Karpas-422 (cell line): ENCODE measurements around the gene HTR6. TPM values are rescaled to one million over a fixed set of nuclear protein-coding genes. Genes with fewer than 3 reads are reported as not detected.

Experiments
- DNase-seq: peaks from one replicate; pipeline ENCODE4 v3.0.0-alpha.2; 2015
- H2AFZ ChIP-seq: fragments of 200-600 bp; sonication (generic); 2 replicates; pipeline ENCODE4 v1.6.1; 2014; ENCODE audit warnings: antibody characterized with exemption, low read length, mixed read lengths
- H3K27ac ChIP-seq: fragments of 200-600 bp; sonication (generic); 2 replicates; pipeline ENCODE4 v1.5.1; 2014; ENCODE audit warnings: mild to moderate bottlenecking, low read length, moderate library complexity
- H3K27me3 ChIP-seq: fragments of 200-600 bp; sonication (generic); 2 replicates; pipeline ENCODE4 v1.6.1; 2014; ENCODE audit warnings: low read length, mixed read lengths
- H3K36me3 ChIP-seq: fragments of 200-600 bp; sonication (generic); 2 replicates; pipeline ENCODE4 v1.6.1; 2014; ENCODE audit warnings: low read length, mixed read lengths; ENCODE audit not compliant: insufficient read depth
- H3K4me1 ChIP-seq: fragments of 200-600 bp; sonication (generic); 2 replicates; pipeline ENCODE4 v1.6.1; 2014; ENCODE audit warnings: mild to moderate bottlenecking, low read length, mixed read lengths
- H3K4me2 ChIP-seq: fragments of 200-600 bp; sonication (generic); 2 replicates; pipeline ENCODE4 v1.6.1; 2014; ENCODE audit warnings: low read length, low read depth, mild to moderate bottlenecking; ENCODE audit not compliant: poor library complexity, severe bottlenecking
- H3K4me3 ChIP-seq: fragments of 200-600 bp; sonication (generic); 2 replicates; pipeline ENCODE4 v1.5.1; 2014; ENCODE audit warnings: mild to moderate bottlenecking, antibody characterized with exemption, low read length, mixed read lengths
- H3K79me2 ChIP-seq: fragments of 200-600 bp; sonication (generic); 2 replicates; pipeline ENCODE4 v1.6.1; 2014; ENCODE audit warnings: mild to moderate bottlenecking, low read length, mixed read lengths
- H3K9ac ChIP-seq: fragments of 200-600 bp; sonication (generic); 2 replicates; pipeline ENCODE4 v1.6.0; 2014; ENCODE audit warnings: low read length
- H3K9me2 ChIP-seq: fragments of 200-600 bp; sonication (generic), shearing (Covaris generic); replicated peaks from 2 replicates; pipeline ENCODE4 v1.6.0; 2014; ENCODE audit warnings: mild to moderate bottlenecking, low read length, moderate library complexity; ENCODE audit not compliant: insufficient read depth
- H3K9me3 ChIP-seq: fragments of 300-700, 200-600 bp; sonication (generic); 2 replicates; pipeline ENCODE4 v1.6.1; 2014; ENCODE audit warnings: low read length, mixed read lengths
- H4K20me1 ChIP-seq: fragments of 200-600 bp; sonication (generic); 2 replicates; pipeline ENCODE4 v1.6.1; 2014; ENCODE audit warnings: mild to moderate bottlenecking, antibody characterized with exemption, low read length, low read depth; ENCODE audit not compliant: insufficient read depth
- total RNA-seq: library from RNA; depleted of rRNA; stranded (reverse); fragments of >200 nt; shearing (Covaris generic); gene quantifications from 2 replicates; pipeline ENCODE4 v1.2.3, GENCODE V29; 2014; ENCODE audit warnings: low replicate concordance

Gene HTR6
- total RNA-seq, 1 experiment from 2014 or later = not detected

GRCh38 chr1:19656134-19656779, 8.4 kb upstream of the HTR6 start:
- Histone ChIP-seq H3K4me3 (no peak overlapping the region), H3K27me3 (no peaks in the 10 kb centered on the region), H3K4me1 (peaks cover 8% of the 10 kb centered on the region), H3K9me3 (no peaks in the 10 kb centered on the region), H3K9me2 (no peaks in the 10 kb centered on the region), H2AFZ (no peak overlapping the region), H3K79me2 (no peaks in the 10 kb centered on the region), H3K4me2 (no peak overlapping the region), H4K20me1 (no peaks in the 10 kb centered on the region), H3K36me3 (no peaks in the 10 kb centered on the region), H3K27ac (no peak overlapping the region), H3K9ac (no peak overlapping the region)
- DNase-seq = peak; percentile 64

- H3K9me2 ChIP-seq = no peaks in the 10 kb centered on the region
- H3K4me3 ChIP-seq = no peak overlapping the region
- no peak overlapping the region for H3K27ac ChIP-seq
- no peaks in the 10 kb centered on the region for H3K27me3 ChIP-seq
- H3K36me3 ChIP-seq = no peaks in the 10 kb centered on the region
- peaks cover 8% of the 10 kb centered on the region for H3K4me1 ChIP-seq
- H2AFZ ChIP-seq = no peak overlapping the region
- H4K20me1 ChIP-seq = no peaks in the 10 kb centered on the region
- peak; percentile 67 for DNase-seq
- H3K79me2 ChIP-seq = no peaks in the 10 kb centered on the region
- H3K9me3 ChIP-seq = no peaks in the 10 kb centered on the region
- no peak overlapping the region for H3K4me2 ChIP-seq
- H3K9ac ChIP-seq = no peak overlapping the region
Observed at GRCh38 chr1:19656780-19657466, 7.8 kb upstream of the HTR6 start.

- no peaks in the 10 kb centered on the region for H4K20me1 ChIP-seq
Observed at GRCh38 chr1:19657511-19657910, 7.2 kb upstream of the HTR6 start.

GRCh38 chr1:19658186-19658585, 6.5 kb upstream of the HTR6 start:
- Histone ChIP-seq H4K20me1 (no peaks in the 10 kb centered on the region), H3K9me2 (no peaks in the 10 kb centered on the region), H3K27ac (no peak overlapping the region)

More at GRCh38 chr1:19657511-19657910, 7.2 kb upstream of the HTR6 start:
- H3K9me3 ChIP-seq = no peaks in the 10 kb centered on the region
- H3K4me2 ChIP-seq = no peak overlapping the region
- no peak for DNase-seq
- H3K4me1 ChIP-seq = peaks cover 8% of the 10 kb centered on the region
- no peak overlapping the region for H2AFZ ChIP-seq
- no peak overlapping the region for H3K9ac ChIP-seq
- no peaks in the 10 kb centered on the region for H3K36me3 ChIP-seq
- H3K27me3 ChIP-seq = no peaks in the 10 kb centered on the region
- H3K79me2 ChIP-seq = no peaks in the 10 kb centered on the region
- H3K27ac ChIP-seq = no peak overlapping the region
- H3K4me3 ChIP-seq = no peak overlapping the region
- no peaks in the 10 kb centered on the region for H3K9me2 ChIP-seq

GRCh38 chr1:19661721-19662228, 2.9 kb upstream of the HTR6 start:
- Histone ChIP-seq H3K9me3 (no peaks in the 10 kb centered on the region), H3K4me1 (peaks cover 3% of the 10 kb centered on the region), H4K20me1 (no peaks in the 10 kb centered on the region), H3K79me2 (no peaks in the 10 kb centered on the region), H3K9me2 (no peaks in the 10 kb centered on the region), H3K27me3 (no peaks in the 10 kb centered on the region), H3K27ac (no peak overlapping the region), H3K9ac (no peak overlapping the region), H2AFZ (no peak overlapping the region), H3K4me2 (no peak overlapping the region), H3K4me3 (no peak overlapping the region), H3K36me3 (no peaks in the 10 kb centered on the region)
- peak; percentile 82 for DNase-seq

More at GRCh38 chr1:19658186-19658585, 6.5 kb upstream of the HTR6 start:
- no peak overlapping the region for H3K4me2 ChIP-seq
- H2AFZ ChIP-seq = no peak overlapping the region
- H3K36me3 ChIP-seq = no peaks in the 10 kb centered on the region
- peaks cover 8% of the 10 kb centered on the region for H3K4me1 ChIP-seq
- no peak overlapping the region for H3K4me3 ChIP-seq
- H3K27me3 ChIP-seq = no peaks in the 10 kb centered on the region
- no peaks in the 10 kb centered on the region for H3K79me2 ChIP-seq
- DNase-seq = no peak
- no peaks in the 10 kb centered on the region for H3K9me3 ChIP-seq
- no peak overlapping the region for H3K9ac ChIP-seq

- Histone ChIP-seq H3K4me3 (no peak overlapping the region), H3K36me3 (no peaks in the 10 kb centered on the region), H3K79me2 (no peaks in the 10 kb centered on the region), H3K4me1 (peaks cover 3% of the 10 kb centered on the region), H3K9me3 (no peaks in the 10 kb centered on the region), H3K9ac (no peak overlapping the region), H3K27me3 (no peaks in the 10 kb centered on the region), H3K27ac (no peak overlapping the region), H3K4me2 (no peak overlapping the region), H2AFZ (no peak overlapping the region), H4K20me1 (no peaks in the 10 kb centered on the region), H3K9me2 (no peaks in the 10 kb centered on the region)
- DNase-seq = no peak
Observed at GRCh38 chr1:19662313-19662712, 2.4 kb upstream of the HTR6 start.

GRCh38 chr1:19665186-19665495, 466 bp downstream of the HTR6 start:
- H3K79me2 ChIP-seq = no peaks in the 10 kb centered on the region

GRCh38 chr1:19665496-19666465, 1.1 kb downstream of the HTR6 start:
- Histone ChIP-seq H3K9ac (no peak overlapping the region), H3K36me3 (no peaks in the 10 kb centered on the region), H3K4me2 (no peak overlapping the region), H3K9me3 (no peaks in the 10 kb centered on the region), H2AFZ (no peak overlapping the region), H3K4me1 (no peaks in the 10 kb centered on the region), H3K79me2 (no peaks in the 10 kb centered on the region), H3K4me3 (no peak overlapping the region), H4K20me1 (no peaks in the 10 kb centered on the region), H3K27me3 (no peaks in the 10 kb centered on the region), H3K27ac (no peak overlapping the region), H3K9me2 (no peaks in the 10 kb centered on the region)
- no peak for DNase-seq

More at GRCh38 chr1:19665186-19665495, 466 bp downstream of the HTR6 start:
- Histone ChIP-seq H3K9me3 (no peaks in the 10 kb centered on the region), H3K4me3 (no peak overlapping the region), H3K9me2 (no peaks in the 10 kb centered on the region), H4K20me1 (no peaks in the 10 kb centered on the region), H3K27me3 (no peaks in the 10 kb centered on the region), H3K4me1 (no peaks in the 10 kb centered on the region), H3K36me3 (no peaks in the 10 kb centered on the region), H3K27ac (no peak overlapping the region), H2AFZ (no peak overlapping the region), H3K9ac (no peak overlapping the region), H3K4me2 (no peak overlapping the region)
- DNase-seq = no peak
